Stimulated activated CD4-positive, alpha-beta T cell treated with anti-CD3 and anti-CD28 coated beads, TNF-alpha, amount 100 ng/mL, for 48 hours (primary cell): Measurements from ENCODE around the gene PARD3B.

Experiments used
- DNase-seq, 3 donors: peaks; one replicate each; pipeline ENCODE4 v3.0.0-alpha.2; 2020; ENCODE audit warnings: low read depth in 3 of 3

PARD3B gene

DNA sequence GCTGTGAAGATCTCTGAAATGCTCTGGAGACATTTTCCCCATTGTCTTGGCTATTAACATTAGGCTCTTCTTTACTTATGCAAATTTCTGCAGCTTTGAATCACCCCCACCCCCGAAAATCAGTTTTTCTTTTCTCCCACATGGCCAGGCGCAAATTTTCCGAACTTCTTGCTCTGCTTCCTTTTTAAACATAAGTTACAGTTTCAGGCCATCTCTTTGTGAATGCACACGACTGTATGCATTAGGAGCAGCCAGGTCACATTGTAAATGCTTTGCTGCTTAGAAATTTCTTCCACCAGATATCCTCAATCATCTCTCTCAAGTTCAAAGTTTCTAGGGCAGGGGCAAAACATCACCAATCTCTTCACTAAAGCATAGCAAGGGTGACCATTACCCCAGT lies 106.8 kb downstream of the PARD3B start:
- no peak for DNase-seq

DNA sequence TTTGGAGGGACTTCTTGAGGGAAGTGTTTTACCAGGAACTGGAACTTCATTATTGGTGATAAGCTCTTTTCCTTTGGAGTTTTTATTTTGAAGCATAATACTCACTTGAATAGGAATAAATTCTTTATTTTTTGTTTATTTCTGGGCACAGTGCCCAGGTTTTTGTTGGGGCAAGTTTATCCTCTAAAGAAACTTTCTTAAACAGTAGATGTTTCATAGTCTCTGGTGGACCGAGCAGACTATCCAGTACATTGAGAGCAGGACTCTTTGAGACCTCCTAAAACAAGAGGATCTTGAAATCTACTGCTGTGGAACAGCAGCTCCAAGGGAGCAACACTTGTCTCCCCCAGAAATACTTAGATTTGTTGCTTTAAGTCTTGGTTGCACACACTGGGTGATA lies 109.4 kb downstream of the PARD3B start:
- DNase-seq = no peak

DNA sequence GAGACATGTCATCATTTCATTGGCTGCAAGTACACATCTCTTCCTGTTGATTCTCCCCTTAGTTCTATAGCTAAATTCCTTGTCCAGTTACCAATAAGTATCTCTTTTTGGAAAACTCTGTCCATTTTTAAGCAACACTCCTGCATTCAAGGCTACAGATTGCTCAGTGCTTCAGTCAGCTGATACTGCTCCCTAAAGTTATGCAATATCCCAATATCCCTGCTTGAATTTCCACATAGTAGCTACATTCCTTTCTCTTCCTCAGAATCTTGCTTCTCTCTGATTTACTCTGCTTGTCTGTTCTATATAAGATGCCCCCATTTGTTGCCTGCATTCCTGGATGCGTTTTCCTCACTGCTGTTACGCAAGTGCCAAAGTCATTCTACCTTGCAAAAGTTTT lies 109.8 kb downstream of the PARD3B start:
- DNase-seq = no peak

DNA sequence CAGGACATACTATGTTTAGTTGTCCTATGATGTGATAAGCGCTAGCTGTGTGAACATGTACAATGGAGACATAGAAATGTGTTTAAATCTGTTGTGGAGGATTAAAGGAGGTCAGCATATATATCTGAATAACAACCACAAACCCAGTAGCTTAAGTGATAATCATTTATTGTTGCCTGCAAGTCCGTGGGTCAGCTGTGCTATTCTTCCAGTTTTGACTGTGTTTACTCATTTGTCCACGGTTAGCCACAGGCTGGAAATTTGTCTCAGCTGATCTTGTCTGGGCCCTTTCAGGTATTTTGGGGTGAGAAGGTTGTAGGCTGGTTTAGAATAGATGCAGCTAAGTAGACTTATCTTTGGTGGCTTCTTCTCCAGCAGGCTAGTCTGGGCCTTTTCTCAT lies 110.4 kb downstream of the PARD3B start:
- DNase-seq = no peak

DNA sequence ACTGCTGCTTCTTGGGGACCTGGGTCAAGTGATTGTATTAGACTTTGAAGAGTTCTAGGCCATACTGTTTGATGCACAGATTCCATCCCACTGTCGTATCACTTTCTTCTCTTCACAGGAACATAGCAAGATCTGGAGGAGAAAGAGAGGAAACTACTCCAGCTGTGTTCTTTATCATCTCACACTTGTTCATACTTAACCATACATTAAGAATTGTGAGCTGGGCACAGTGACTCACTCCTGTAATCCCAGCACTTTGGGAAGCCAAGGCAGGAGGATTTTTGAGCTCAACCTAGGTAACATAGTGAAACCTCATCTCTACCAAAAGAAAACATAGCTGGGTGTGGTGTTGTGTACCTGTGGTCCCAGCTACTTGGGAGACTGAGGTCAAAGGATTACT lies 111.7 kb downstream of the PARD3B start:
- DNase-seq = no peak

DNA sequence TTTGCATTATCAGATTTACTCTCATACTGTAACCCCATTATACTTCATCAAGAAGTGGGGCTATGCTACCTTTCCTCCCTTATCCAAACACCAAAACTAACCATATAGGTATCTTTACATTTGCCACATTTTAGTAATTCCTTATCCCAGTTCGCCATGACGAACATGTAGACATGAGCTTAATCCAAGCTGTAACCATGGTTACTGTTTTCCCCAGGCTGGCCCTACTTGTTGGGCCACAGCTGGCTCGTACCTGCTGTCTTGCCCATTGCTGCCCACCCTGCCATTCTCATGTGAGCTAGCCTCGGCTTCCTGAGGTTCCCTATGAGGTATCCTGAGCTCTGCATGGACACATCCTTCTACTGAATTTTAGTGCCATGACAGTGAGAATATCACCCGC lies 117.7 kb downstream of the PARD3B start:
- no peak for DNase-seq

DNA sequence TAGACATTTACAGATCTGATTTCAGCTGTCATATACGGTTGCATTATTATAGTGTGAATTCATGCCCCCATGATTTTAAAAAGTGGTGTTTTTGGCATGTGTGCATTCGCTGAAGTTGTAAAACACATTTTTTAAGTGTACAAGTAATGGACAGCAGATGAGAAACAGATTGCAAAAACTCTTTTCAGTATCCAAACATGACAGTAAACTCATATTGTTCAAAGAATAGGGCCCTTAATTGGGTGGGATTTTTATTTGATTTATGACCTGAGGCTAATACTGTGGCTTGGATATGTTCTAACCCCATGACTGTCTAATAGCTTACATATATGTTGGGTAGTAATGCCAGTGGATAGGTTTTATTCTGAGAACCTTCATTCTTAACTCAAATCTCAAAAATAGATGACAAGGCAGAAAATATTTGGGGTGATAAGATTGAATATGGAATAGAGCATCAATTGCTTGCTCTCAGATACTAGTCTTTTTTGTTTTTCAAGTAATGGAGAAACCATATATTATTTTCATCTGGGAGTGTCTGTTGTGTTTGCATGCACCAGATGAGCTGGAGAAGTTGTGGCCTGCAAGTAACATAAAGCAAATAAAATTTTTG lies 118.6 kb downstream of the PARD3B start:
- no peak for DNase-seq

DNA sequence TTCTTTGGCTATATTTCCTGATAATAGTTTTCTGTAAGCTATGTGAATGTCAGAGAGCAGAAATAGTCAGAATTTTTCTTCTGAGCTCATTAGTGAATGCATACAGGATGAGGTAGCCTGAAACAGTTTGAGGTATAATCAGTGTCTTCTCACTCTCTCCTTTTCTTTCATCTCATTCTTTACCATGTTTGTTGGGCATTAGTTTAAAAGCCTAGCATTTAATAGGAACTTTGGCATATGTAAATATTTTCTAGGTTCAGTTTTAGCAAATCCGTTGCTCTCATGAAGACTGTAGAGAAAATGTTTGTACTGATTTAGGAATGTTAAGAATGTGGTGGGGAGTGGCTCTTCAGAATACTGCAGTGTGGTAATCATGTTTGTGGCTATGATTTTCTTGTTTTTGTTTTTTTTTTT lies 119.4 kb downstream of the PARD3B start:
- no peak for DNase-seq

DNA sequence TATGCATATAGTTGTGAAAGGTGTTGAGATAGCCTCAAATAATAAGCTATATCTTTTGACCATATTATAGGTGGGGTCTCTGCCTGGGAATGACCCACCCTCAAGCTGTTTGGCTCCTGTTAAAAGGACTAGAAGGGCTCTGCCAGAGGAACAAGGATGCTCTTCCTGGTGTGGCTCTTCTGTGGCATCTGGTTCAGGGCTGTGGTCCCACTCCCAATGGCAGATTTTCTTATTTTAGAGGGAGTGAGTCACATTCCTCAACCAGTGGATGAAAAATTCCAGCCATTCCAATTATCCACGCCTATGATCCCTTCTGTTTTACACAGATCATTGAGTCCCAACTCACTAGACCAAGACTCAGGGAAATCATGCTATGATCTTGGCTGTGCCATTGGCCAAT lies 119.9 kb downstream of the PARD3B start:
- DNase-seq = no peak

DNA sequence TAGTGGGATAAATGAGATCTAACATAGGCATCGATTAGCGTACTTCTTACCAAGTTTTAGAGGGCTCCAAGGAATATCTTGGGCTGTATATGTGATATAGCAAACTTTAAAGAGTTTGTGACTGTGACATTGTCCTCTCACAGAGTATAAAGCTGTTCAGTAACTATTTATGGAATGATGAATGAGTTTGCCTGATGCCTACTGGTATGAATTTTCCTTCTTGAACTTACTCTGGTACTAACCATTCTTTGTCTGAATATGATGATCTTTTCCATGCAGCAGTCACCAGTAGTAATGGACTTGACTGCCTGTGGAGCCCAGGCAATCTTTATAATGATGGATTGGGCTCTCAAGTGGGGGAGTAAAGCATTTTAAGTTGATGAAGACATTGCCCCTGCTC lies 120.5 kb downstream of the PARD3B start:
- DNase-seq = no peak

DNA sequence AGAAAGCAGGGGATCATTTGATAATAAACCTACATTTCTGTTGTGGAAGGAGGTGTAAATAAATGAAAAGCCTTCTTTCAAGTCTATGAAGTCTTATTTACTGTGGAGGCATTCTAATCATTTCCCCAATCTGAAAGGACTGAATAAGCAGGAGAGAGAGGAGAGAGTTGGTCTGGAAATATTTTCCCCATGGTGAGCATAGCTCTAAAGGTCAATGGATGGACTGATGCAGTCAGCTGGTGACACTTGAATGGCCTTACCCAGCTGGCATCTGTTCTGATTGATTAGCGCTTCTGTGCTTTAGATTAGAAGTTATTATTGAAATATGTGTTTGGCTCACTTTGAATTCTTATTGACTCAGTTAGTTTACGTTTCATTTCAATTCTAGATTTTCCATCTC lies 122.7 kb downstream of the PARD3B start:
- no peak for DNase-seq

DNA sequence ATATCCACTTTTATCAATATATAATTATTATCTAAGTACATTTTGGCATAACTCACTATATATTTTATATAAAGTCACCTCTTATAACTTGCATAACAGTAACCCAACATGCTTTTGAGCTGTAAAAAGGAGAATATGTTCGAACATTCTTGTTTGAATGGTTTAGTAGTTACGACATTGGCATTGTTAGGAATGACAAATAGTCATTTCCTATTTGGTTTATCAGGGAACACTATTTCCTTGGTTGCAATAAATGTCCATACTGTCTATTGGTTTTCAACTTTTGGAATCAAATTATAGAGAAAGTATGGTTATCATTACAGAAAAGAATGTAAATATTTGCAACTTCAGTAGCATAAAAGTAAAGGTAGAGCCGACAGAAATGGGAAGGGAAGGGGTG lies 124.1 kb downstream of the PARD3B start:
- no peak for DNase-seq

DNA sequence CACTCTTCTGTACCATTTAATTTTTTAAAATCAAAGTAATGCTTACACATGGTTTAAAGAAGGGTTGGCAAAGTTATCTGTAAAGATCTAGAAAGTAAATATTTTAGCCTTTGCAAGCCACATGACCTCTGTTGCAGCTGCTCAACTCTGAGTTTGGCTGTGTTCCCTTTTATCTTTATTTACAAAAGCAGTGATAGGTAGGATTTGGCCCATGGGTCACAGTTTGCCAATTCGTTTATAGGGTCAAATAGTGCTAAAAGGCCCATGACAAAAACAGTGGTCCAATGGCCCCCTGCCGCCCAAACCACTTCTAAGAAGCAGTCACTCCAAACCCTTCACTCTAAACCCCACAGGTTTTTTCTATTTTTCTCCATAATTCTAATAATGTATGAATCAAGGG lies 124.8 kb downstream of the PARD3B start:
- no peak for DNase-seq

DNA sequence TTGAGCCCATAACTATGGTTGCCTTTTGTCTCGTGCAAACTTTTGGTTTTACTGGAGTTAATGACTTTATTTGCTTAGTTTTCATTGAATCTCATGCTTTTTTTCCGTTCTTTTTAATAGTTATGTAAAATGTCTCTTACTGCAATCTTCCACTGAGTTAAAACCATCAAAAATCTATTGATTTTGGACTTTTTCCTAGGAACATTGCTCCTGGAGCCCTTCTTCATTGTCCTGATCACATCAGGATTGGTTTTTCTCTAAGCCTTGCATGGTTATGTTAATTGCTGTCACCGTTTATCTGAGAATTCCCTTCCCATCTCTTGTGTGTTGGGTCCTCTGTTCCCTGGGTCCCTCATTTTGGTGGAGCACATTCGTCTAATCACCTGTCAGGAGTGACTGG lies 125.5 kb downstream of the PARD3B start:
- DNase-seq = no peak

DNA sequence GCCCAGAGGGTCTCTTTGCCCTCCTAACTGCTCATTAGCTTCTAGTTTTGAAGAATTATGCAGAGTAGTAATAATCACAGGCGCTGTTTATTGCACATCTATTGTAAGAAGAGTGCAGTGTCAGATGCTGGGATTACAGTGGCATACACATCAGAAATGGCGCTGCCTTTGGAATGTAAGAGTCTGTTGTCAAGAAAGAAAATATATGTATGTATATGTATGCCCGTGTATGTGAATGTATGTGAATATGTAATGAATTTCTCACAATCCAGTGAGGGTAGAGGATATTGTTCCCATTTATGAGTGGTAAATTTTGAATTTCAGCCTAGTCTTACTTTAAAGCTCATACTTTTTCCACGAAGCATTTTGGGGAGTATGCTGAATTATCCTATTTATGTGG lies 127.5 kb downstream of the PARD3B start:
- DNase-seq = no peak

DNA sequence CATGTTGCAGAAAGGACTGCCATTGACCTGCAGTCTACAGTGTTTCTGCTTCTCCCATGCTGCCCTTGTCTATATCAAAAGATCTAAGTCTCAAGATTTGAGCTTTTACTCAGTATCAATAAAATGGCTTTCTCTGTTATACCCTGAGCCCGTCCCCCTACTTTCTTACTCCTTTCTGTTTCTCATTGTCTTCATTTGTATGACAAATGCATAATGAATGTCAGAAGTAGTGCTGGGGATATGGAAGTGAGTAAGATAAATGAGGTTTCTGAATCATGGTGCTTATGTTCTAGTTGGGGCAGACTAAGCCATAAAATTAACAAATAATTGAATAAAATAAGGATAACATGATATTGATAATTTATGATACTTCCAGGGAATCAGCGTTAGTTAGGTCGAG lies 128.6 kb downstream of the PARD3B start:
- DNase-seq = no peak

DNA sequence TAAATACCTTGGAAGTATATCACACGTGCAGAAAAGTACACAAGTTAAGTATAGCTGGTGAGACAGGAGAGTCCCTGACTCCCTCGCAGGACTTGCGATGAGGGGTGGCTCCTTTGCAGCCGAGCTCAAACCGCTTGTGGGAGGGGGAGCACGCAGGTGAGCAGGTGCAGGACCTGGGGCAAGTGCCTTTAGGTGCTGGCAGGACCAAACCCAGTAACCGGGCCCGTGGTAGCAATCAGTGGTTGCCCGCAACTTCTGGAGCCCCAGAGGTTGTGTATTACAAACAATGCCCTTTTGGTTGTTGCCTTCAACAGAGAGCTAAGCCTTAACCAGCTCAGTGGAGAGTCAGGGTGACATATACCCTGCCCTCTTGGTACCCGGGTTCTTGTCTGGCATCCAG lies 132.8 kb downstream of the PARD3B start:
- no peak for DNase-seq

DNA sequence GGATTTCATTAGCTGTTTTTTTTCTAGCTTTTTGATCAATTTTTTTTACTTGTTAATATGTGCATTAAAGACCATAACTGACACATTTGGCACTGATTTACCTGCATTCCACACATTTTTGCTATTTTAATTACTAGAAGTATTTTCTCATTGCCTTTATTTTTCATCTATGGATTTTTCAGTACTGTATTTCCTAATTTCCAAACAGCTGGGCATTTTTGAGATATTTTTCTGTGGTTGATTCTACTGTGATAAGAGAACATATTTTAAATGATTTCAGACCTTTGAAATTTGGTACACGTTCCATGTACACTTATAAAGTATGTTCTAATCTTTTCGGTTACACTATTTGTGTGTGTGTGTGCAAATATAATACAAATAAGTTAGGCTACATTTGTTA lies 135.3 kb downstream of the PARD3B start:
- no peak for DNase-seq

DNA sequence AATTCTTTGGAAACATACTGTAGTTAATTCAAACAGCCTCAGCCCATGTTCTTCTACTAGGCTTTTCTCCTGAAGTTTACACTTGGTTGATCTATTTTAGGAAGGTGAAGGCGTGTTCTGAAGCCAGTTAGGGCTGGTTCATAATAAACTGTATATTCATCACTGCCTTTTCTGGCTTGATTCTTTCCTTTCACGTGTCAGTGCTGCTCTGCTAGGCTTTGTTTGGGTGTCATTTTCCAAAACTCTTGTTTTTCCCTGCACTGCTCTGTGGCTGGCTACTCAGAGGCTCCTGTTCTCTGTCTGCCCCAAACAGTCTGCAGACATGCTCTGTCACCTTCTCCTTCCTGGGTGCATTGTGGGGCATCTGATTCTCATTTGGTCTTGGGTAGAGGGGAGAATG lies 136.1 kb downstream of the PARD3B start:
- DNase-seq = no peak

DNA sequence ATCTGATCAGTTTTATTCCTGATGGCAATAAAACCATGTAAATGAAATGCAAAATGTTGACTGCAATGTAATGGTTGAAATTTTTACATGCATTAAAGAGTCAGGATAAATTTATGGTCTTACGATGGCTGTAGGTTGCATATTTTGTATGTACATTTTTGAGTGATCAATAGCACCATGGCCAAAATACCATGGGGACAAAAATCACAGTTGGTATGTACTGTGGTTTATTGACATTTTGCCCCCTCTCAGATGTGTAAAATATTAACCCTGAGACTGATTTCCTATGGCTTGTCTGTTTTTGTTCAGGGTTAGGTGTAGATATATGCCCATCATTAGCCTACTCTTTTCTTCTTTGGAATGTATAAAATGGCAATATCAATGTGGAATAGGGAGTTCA lies 138.1 kb downstream of the PARD3B start:
- DNase-seq = no peak

DNA sequence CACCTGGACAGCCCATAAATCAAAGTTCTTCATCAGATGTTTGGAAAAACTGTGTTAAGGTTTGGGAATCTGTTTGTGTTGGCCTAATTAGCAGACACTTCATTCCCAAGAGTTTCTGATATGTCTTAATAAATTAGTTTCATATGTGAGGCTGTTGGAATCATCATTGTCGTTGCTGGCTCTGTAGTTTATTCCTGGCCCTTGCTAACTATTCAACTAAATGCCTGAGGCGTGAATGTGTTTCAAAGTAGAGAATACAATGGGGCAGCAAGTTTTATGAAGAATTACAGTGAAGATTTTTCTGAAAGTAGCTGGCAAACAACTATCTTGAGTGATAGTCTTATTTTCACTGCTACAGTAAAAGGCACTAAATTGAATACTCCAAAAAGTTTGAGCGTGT lies 141.1 kb downstream of the PARD3B start:
- DNase-seq = no peak

DNA sequence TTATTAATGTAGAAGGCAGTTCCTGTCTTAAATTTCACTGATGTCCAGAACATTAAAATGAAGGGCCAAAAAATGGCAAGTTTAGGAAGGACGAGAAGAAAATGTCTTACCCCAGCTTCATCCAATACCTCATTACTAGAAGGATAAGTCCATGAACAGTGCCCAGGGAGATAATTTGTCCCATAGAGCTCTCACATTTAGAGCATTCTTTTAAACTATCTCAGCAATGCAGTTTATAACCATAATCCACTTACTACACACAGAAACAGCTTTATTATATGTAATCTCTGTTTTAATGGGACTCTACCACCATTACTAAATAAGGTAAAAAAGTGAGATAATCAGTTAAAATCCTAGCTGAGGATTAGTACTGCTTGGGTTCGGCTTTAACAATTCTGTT lies 142.5 kb downstream of the PARD3B start:
- no peak for DNase-seq

DNA sequence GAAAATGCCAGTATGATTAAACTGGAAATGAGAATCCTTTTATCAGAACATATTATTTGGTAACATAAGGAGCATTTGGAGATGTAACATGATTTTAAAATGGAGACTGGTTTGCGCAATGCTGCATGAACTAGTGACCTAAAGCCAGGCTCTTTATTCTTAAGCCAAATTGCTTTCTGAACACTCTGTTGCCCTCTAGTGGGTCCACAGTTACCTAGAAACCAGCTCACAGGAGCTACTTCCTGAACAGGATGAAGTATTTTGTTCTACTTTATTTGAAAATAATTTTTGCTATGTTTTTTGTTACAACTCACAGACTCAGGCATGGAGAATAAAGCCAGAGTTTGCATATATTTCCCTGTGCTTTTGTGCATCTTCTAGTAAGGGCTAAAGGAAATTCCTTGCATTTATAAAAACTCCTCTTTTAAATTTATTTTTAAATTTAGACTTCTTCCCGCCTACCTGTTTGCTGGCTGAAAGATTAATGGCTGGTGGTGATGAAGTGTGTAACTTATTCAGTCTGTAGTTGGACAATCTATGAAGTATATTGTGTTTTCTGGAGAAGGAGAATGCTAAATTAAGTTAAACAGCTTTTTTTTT lies 146.7 kb downstream of the PARD3B start:
- peak in 2 of 3 donors; percentile 1 to 9 for DNase-seq

DNA sequence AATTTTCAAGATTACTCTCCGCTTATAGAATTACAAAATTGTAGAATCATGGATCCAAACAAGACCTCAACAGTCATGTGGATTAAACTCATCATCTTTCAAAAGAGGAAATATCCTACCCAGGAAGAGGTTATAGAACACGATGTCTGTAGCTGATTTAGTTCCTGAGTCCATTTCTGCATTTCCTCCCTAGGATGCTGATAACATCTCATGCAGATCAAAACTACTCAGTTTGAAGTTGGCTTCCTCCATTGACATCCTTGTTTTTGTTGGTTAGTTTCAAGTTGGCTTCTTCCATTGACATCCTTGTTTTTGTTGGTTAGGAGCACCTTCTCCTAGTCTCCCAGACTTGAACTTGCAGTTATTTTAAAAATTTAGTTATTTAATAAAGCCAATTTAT lies 147.5 kb downstream of the PARD3B start:
- DNase-seq = no peak
